ENCODE results near the gene DBF4B. TPM values are rescaled to one million over a fixed set of nuclear protein-coding genes. Genes with fewer than 3 reads are reported as not detected.

DBF4B gene
- total and polyA plus RNA-seq, 2 of the 13 experiments (the other 11 are each of a cell fraction or from before 2014, with no cell fraction given), result 11.7 to 13.2 TPM

GRCh38 chr17:44689477-44690217 lies 18.8 kb upstream of the DBF4B start, which contains the start of gene CCDC43 (continued):
- TF ChIP-seq THAP8 (CRISPR knock-in tag; IDR thresholded peaks at IDR 0.05; ENCODE audit: borderline replicate concordance) (0 out of 2 replicates have a peak, but pooled peaks have one; percentile 73), NFKBIZ (CRISPR knock-in tag; IDR thresholded peaks at IDR 0.05) (peak; percentile 83; the same call in 1 of the 2 replicates), SOX5 (CRISPR knock-in tag; IDR thresholded peaks at IDR 0.05; ENCODE audit: borderline replicate concordance) (0 out of 2 replicates have a peak, but pooled peaks have one; percentile 8), ZNF777 (CRISPR knock-in tag; IDR thresholded peaks at IDR 0.05) (peak; percentile 77), POGK (CRISPR knock-in tag; conservative IDR thresholded peaks at IDR 0.05) (peak; percentile 91), GMEB1 (CRISPR knock-in tag; IDR thresholded peaks at IDR 0.05; ENCODE audit: borderline replicate concordance) (peak; percentile 87; the same call in 1 of the 2 replicates), ZNF75D (CRISPR knock-in tag; IDR thresholded peaks at IDR 0.05; ENCODE audit: borderline replicate concordance) (no peak; the same call in 1 of the 2 replicates), ZNF512B (CRISPR knock-in tag; IDR thresholded peaks at IDR 0.05; ENCODE audit: borderline replicate concordance) (no peak), ZNF709 (CRISPR knock-in tag; IDR thresholded peaks at IDR 0.05) (peak; percentile 45; the same call in 1 of the 2 replicates), SIX4 (CRISPR knock-in tag; IDR thresholded peaks at IDR 0.05) (0 out of 2 replicates have a peak, but pooled peaks have one; percentile 40), ZNF790 (CRISPR knock-in tag; IDR thresholded peaks at IDR 0.05; ENCODE audit: borderline replicate concordance) (no peak), SAFB2 (CRISPR knock-in tag; IDR thresholded peaks at IDR 0.05; ENCODE audit: borderline replicate concordance, low read depth) (peak; percentile 95), CREB1 (IDR thresholded peaks at IDR 0.05) (no peak; the same call in 1 of the 2 replicates), CREB1 (CRISPR knock-in tag; IDR thresholded peaks at IDR 0.05) (no peak), PCBP2 (optimal IDR thresholded peaks at IDR 0.05; ENCODE audit: low read depth, low read length, poor library complexity, severe bottlenecking) (no peak), HOXA3 (CRISPR knock-in tag; IDR thresholded peaks at IDR 0.05) (peak; percentile 96), MTA1 (CRISPR knock-in tag; IDR thresholded peaks at IDR 0.05; ENCODE audit: borderline replicate concordance) (peak; percentile 65; the same call in 1 of the 2 replicates)

Data from HepG2 (cell line).